Smooth muscle cell (in vitro differentiated cells): Measurements from ENCODE around the gene CHKA. TPM values are rescaled to one million over a fixed set of nuclear protein-coding genes. Genes with fewer than 3 reads are reported as not detected.
"Not testable (repeated sequence)": the region's sequence is repeated elsewhere in the genome, so short reads cannot be mapped to it uniquely, and the experiment has no call there.

Source experiments
- DNase-seq: peaks from one replicate; lab custom pipeline; 2025; ENCODE audit not compliant: unreplicated experiment; lab: John Stamatoyannopoulos, UW
- H2AFZ ChIP-seq: fragments of 200-600 bp; sonication (generic); 2 replicates; pipeline ENCODE4 v1.6.0; 2016; ENCODE audit warnings: antibody characterized with exemption, low read depth, mild to moderate bottlenecking
- H3F3A ChIP-seq: fragments of 200-600 bp; sonication (generic); 2 replicates; pipeline ENCODE4 v1.6.0; 2017; ENCODE audit warnings: antibody characterized with exemption, low read depth
- H3K27ac ChIP-seq: fragments of 200-600 bp; sonication (generic); 2 replicates; pipeline ENCODE4 v1.5.1; 2016; ENCODE audit warnings: low read depth, mild to moderate bottlenecking
- H3K27me3 ChIP-seq: fragments of 200-600 bp; sonication (generic); 2 replicates; pipeline ENCODE4 v1.6.1; 2016; ENCODE audit warnings: low read depth, mild to moderate bottlenecking
- H3K36me3 ChIP-seq: fragments of 200-600 bp; sonication (generic); 2 replicates; pipeline ENCODE4 v1.5.1; 2016; ENCODE audit warnings: low read depth
- H3K4me1 ChIP-seq: fragments of 200-600 bp; sonication (generic); 2 replicates; pipeline ENCODE4 v1.5.1; 2016; ENCODE audit warnings: low read depth
- H3K4me2 ChIP-seq: fragments of 200-600 bp; sonication (generic); 2 replicates; pipeline ENCODE4 v1.6.0; 2016; ENCODE audit warnings: mild to moderate bottlenecking
- H3K4me3 ChIP-seq: fragments of 200-600 bp; sonication (generic); 2 replicates; pipeline ENCODE4 v1.5.1; 2016; ENCODE audit warnings: mild to moderate bottlenecking
- H3K79me2 ChIP-seq: fragments of 200-600 bp; sonication (generic); 2 replicates; pipeline ENCODE4 v1.6.0; 2016; ENCODE audit warnings: low read depth, mild to moderate bottlenecking
- H3K9ac ChIP-seq: fragments of 200-600 bp; sonication (generic); 2 replicates; pipeline ENCODE4 v1.6.0; 2016; ENCODE audit warnings: low read depth
- H3K9me3 ChIP-seq: fragments of 200-600 bp; sonication (generic); replicated peaks from 2 replicates; pipeline ENCODE4 v1.5.1; 2016; ENCODE audit warnings: low read depth
- H4K20me1 ChIP-seq: fragments of 200-600 bp; sonication (generic); 2 replicates; pipeline ENCODE4 v1.6.0; 2016; ENCODE audit warnings: low read depth
- CTCF ChIP-seq: fragments of 200-600 bp; sonication (generic); IDR thresholded peaks from 2 replicates; pipeline ENCODE4 v1.5.1; 2017; ENCODE audit warnings: borderline replicate concordance, mild to moderate bottlenecking, antibody characterized with exemption; ENCODE audit not compliant: insufficient read depth, poor library complexity, severe bottlenecking
- WGBS: methylation state at CpG from one replicate; pipeline ENCODE4 v1.1.7; 2016; ENCODE audit warnings: low lambda C conversion rate; 5-methylcytosine and 5-hydroxymethylcytosine counted together
- polyA plus RNA-seq: library from polyadenylated mRNA; unstranded; fragments of >200 nt; fragmentation: Nextera tagmentation; extraction: Ambion mirVana; gene quantifications from 2 replicates; pipeline ENCODE4 v1.2.1, GENCODE V29; 2016
- total RNA-seq: library from RNA; depleted of rRNA; stranded (reverse); fragments of >200 nt; gene quantifications from 2 replicates; pipeline ENCODE4 v1.2.3, GENCODE V29; 2014

The CHKA gene
- total and polyA plus RNA-seq, 2 experiments from 2014 or later, result 19.9 to 31.1 TPM

- Histone ChIP-seq H3F3A (no peaks in the 10 kb centered on the region), H3K4me3 (no peak overlapping the region), H3K9ac (no peak overlapping the region), H3K9me3 (no peaks in the 10 kb centered on the region), H2AFZ (no peak overlapping the region), H4K20me1 (peaks cover 38% of the 10 kb centered on the region), H3K27me3 (no peaks in the 10 kb centered on the region), H3K79me2 (peaks cover 14% of the 10 kb centered on the region), H3K36me3 (no peaks in the 10 kb centered on the region), H3K4me1 (no peaks in the 10 kb centered on the region), H3K4me2 (no peak overlapping the region), H3K27ac (no peak overlapping the region)
- no peak for TF ChIP-seq CTCF
- DNase-seq, result no peak
- WGBS, result 94% methylated on average over 4 of the region's 4 CpGs
Measured at GRCh38 chr11:68093565-68093964, 27.6 kb downstream of the CHKA start.

GRCh38 chr11:68092946-68093345, 28.2 kb downstream of the CHKA start:
- H2AFZ ChIP-seq, H3K36me3 ChIP-seq, DNase-seq, H3K4me1 ChIP-seq, H3F3A ChIP-seq, H3K27ac ChIP-seq, H3K4me3 ChIP-seq, H3K79me2 ChIP-seq, H3K9ac ChIP-seq, H3K9me3 ChIP-seq, H3K27me3 ChIP-seq, H3K4me2 ChIP-seq: not testable (repeated sequence)
- WGBS, result 96% methylated on average over 3 of the region's 3 CpGs
- H4K20me1 ChIP-seq, result peaks cover 33% of the 10 kb centered on the region

DNA sequence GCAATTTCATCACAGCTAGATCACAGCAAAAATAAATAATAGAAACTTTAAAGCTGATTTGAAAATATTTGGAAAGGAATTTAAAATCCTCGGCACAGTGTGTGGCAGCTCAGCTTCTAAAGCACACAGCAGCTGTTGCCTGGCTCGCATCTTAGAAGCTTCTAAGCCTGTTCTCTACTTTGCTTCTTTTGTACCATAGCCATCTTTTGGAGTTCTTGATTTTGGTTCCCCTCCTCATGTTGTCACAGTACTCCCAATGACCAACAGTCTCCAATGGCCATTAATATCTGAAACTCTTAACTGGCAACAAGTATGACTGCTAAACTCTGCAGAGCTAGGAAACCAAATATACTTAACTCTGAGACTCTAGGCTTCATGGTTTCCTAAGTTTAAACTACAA, 28.8 kb downstream of the CHKA start:
- DNase-seq, result no peak
- Histone ChIP-seq H2AFZ (no peak overlapping the region), H3K4me1 (no peaks in the 10 kb centered on the region), H3K4me2 (no peak overlapping the region), H3K9ac (no peak overlapping the region), H3K27me3 (no peaks in the 10 kb centered on the region), H3K4me3 (no peak overlapping the region), H3K79me2 (peaks cover 11% of the 10 kb centered on the region), H3K27ac (no peak overlapping the region), H3F3A (no peaks in the 10 kb centered on the region), H3K9me3 (no peaks in the 10 kb centered on the region), H3K36me3 (no peaks in the 10 kb centered on the region), H4K20me1 (peaks cover 28% of the 10 kb centered on the region)
- 98% methylated on average over 2 of the region's 2 CpGs for WGBS
- no peak for TF ChIP-seq CTCF

DNA sequence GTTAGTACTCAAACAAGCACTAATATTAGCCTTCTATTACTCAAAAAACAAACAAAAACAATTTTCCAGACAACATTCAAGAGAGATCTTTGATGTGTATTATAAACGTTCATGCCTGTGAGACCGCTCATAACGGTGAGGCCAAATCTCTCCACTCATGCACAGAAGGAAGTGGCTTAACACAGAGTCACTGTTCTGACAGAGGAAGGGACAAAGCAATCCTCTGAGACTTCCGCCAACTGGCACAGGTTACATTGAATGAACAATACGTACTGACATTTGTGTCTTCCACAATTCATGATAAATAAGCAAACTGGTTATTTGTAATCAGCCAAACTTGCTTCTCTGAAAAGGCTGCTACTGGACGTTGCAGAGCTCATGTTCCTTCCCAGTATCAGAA, 30.5 kb downstream of the CHKA start:
- Histone ChIP-seq H3K79me2 (peaks cover 21% of the 10 kb centered on the region), H3K36me3 (no peaks in the 10 kb centered on the region), H3K27me3 (no peaks in the 10 kb centered on the region), H3K9ac (no peak overlapping the region), H3K4me2 (no peak overlapping the region), H3F3A (no peaks in the 10 kb centered on the region), H4K20me1 (peaks cover 24% of the 10 kb centered on the region), H3K4me1 (no peaks in the 10 kb centered on the region), H2AFZ (no peak overlapping the region), H3K9me3 (no peaks in the 10 kb centered on the region), H3K4me3 (no peak overlapping the region), H3K27ac (no peak overlapping the region)
- DNase-seq, result no peak
- WGBS, result 71% methylated on average over 6 of the region's 6 CpGs
- no peak for TF ChIP-seq CTCF
